NCI-H2196 treated with DMSO at 0.1 percent for 48 hours (cell line): ENCODE measurements around the gene ATG5.
"Not testable (repeated sequence)": the region's sequence is repeated elsewhere in the genome, so short reads cannot be mapped to it uniquely, and the experiment has no call there.

Source experiments
- DNase-seq: peaks from one replicate; lab custom pipeline; 2025; ENCODE audit not compliant: unreplicated experiment; lab: John Stamatoyannopoulos, UW

The ATG5 gene

DNA sequence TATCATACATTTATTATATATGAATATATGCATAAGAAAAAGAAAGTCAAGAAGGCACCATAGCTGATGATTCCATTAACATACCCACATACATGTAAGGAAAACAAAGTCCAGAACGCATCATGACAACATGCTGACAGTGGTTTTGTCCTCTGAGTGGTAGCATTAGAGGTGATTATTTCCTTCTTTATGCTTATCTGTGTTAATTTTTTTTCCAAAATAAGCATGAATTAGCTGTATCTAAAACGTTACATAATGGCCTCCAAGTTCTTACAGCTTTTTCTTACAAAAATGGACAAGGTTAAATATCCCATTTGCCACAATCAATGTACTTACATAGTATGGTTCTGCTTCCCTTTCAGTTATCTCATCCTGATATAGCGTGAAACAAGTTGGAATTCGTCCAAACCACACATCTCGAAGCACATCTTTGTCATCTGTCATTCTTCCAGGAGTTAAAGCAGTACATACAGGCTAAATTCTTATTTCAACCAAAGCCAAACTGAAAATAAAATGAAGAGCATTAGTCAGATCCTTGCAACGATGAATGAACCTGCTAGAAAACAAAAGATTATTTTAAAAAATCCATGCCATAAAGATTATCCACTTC lies 9.7 kb downstream of the ATG5 start:
- DNase-seq, result no peak

DNA sequence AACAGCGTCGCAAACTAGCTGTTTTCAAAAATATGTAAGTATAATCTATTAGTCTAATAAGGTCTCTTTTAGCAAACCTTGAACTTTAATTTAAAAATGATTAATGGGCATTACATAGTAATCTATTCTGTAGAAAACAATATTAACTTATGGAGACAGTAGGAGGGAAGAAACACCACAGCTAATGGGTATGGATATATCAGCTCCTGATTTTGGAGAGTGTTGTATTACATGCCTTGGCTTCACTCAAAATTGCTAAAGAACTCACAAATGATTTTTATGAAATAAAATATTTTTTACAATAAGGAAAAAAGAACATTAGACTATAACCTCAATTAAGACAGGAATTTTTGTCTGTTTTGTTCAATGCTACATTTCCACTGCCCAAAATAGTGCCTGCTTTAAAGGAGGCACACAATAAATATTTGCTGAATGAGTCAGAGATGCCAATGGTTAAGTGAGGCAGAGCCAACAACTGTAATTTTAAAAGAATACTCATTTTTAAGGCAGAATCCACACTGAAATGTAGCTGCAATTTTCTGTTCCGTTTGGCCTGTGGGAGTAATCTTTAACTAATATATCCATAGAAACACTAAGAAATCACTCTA lies 15.7 kb downstream of the ATG5 start:
- no peak for DNase-seq

DNA sequence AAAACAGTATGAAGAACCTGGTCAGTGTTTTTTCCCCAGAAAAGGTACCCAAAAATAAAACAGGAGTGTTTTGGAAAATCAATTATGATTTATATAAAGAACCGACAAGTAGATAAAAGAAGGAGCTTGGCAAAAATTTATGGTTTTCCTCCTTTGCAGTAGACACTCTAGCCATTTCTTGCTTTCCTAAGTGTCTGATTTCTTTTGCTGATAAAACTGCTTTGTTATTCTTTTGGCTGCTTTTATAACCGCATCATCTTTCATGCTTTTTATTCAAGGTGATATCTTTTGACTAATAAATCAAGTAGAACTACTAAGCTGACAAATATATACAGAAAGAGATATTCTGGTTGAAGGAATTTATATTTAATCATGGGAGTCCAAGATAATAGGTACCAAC lies 16.6 kb downstream of the ATG5 start:
- no peak for DNase-seq

DNA sequence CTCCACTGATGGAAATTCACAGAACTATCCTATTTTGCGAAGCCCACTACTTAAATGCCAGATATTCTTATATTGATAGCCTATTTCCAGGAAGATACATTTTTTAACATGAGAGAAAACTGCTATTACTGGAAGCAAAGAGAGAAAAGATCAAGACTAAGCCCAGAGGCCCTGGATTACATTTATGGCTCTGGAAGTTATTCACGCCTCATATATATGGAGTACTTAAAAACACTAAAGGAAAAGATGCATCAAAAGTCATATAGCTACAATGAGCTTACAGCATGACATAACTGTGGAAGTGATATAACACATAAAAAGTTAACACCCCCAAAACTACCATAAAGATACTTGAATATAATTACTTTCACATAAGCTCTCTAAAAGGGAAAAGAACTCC lies 19.8 kb downstream of the ATG5 start:
- DNase-seq, result no peak

DNA sequence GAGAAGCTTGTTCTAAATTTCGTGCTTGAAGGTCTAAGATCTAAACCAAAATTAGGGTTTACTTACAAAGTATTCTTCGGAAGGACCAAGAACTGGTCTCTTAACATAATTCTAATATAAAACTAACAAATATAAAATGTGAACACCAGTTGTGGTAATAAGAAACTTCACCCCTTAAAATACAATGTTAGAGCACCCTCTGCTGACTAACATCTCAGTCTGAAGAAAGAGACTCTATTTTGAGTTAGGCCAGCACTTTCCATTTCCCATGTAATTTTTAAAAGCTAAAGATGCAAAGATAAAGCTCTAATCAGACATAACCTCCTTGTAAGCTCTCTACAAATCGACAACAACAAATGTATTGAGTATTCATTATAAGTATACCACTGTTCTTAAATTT lies 24.6 kb downstream of the ATG5 start:
- DNase-seq, result no peak

DNA sequence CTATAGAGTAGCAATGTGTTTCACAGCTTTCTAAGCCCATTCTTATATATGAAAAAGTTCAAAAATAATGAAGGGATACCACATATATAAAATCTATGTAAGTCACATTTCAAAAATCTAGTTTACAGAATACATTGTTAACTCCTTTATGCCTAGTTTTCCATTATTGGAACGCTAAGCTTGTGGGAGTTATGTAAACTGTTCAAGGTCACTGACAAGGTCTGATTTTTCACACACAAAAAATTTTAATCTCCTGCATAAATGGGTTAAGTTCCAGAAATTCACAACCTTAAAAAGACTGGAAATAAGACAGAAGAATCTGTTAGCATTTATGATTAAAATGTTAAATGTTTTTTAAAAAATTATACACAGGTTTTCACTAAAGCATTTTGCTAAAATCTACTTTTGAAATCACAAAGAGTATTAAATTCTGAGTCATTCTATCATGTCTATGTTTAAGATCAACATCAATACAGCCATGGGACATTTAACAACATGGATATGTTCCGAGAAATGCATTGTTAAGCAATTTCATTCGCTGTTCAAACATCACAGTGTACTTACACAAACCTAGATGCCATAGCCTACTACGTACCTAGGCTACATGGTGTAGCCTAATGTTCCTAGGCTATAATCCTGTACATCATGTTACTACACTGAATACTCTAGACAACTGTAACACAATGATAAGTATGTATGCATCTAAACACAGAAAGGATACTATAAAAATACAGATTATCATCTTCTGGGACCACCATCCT lies 25.4 kb downstream of the ATG5 start:
- no peak for DNase-seq

DNA sequence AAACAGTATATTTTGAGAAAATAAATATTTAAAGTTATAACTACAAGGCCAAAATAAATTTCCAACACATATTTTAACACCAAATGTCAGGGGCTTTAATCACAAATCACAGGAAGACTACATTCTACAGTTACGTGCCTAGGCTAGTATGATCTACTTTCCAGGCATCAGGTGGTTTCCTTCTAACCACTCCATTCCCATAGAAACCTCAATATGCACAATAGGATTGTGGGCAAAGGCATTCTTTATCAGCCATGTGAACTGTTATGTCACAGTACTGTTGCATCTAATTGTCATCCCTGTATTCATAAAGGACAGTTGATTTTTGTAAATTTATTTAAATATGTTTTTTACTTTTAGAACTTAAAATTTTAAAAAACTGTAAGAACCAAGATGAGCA lies 32.4 kb downstream of the ATG5 start:
- DNase-seq, result no peak

DNA sequence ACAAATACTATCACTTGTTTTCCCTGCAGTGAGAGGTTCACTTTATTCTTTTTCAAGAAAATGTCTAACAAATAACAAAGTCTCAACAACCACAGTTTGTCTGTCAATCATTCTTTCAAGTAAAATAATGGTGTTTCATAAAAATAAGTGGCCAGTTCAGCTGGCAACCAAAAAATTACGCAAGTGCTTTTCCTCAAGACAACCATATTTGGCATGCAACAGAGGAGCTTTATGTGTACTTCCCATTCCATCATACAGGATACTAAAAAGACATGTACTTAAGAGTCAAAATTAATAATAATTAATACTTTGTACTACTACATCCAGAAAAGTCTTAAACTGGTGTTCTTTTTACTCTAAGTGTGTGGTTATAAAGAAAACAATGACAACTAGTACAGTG lies 34.6 kb downstream of the ATG5 start:
- DNase-seq, result no peak

DNA sequence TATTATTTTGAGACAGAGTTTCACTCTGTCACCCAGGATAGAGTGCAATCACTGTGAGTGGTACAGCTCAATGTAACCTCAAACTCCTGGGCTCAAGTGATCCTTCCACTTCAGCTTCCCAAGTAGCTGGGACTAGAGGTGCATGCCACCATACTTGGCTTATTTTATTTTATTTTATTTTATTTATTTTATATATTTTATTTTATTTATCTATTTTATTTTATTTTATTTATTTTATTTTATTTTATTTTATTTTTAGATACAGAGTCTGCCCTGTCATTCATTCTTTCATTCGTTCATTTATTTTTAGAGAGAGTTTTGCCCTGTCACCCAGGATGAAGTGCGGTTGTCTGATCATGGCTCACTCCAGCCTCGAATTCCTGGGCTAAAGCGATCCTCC lies 35.5 kb downstream of the ATG5 start:
- DNase-seq, result no peak

DNA sequence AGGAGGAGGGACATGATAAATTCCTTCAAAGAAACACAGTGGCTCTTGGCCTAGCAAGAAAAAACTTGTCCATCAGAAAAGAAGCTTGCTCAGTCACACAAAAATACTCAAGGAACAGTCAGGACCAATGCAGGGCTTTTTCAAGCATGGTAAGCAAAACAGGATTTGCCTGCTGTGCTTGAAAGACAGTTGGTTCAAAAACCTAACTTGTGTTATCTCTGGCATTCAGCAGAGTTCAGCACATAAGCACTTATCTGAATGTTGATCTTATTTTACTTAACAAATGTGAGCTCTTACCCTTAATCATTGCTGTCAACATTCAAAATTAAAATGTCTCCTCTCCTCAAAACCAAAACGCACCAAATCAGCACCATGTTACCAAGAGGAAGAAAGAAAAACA lies 38.3 kb downstream of the ATG5 start:
- no peak for DNase-seq

DNA sequence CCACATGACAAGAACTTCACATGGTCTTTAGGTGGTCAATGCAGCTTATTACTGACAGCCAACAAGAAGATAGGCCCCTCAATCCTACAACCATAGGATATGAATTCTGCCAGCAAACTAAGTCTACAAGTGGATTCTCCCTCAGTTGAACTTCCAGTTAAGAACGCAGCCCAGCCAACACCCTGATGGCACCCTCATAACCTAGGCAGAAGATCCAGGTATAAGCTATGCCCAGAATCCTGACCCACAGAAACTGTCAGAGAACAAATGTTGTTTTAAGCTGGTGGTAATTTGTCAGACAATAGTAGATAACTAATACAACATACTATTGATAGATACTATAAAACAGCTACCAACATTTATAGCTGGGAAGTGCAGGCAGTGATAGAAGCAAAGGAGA lies 38.8 kb downstream of the ATG5 start:
- DNase-seq, result no peak

DNA sequence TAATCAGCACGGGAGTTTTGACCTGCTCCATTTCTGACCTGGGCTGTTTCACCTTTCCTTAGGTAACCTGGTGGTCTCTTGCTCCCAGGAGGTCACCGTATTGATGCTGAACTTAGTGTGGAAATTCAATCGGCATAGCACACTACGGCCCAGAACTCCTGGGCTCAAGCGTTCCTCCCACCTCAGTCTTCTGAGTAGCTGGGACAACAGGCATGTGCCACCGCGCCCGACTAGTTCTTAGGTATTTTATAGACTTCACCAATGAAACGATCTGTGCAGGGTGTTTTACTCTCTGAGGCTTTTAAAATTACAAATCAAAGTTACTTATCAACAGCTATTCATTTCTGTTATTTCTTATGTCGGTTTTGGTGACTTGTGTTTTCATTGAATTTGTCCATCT lies 42.1 kb downstream of the ATG5 start:
- DNase-seq, result no peak

DNA sequence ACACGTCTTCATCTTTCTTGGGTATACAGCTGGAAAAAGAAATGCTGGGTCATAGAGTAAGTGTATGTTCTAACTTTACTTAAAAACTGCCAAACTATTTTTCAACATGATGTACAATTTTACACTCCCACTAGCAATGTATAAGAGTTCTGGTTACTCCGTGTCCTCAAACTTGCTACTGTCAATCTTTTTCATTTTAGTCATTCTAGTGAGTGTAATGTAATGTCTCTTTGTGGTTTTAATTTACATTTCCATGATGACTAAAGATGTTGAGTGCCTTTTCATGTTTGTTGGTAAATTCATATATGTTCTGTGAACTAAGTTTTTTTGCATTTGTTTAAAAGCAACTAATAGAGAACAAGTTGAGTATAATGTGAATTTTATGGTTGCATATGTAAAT lies 43.9 kb downstream of the ATG5 start:
- DNase-seq, result no peak

DNA sequence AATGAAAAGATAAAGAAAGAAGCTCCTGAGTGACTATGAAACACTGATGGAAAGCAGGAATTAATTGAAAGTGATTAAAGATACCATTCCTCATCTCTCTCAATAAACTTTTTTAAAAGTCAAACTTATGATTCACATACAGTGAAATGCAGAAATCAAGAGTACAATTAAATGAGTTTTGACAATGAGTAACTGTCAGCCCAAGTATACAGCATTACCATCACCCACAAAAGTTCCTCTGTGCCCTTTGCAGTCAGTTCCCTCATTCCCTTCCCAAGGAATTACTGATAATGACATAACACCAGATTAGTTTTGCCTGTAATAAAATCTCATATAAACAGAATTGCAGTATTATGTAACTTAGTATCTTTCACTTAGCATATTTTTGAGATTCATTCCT lies 44.5 kb downstream of the ATG5 start:
- no peak for DNase-seq

DNA sequence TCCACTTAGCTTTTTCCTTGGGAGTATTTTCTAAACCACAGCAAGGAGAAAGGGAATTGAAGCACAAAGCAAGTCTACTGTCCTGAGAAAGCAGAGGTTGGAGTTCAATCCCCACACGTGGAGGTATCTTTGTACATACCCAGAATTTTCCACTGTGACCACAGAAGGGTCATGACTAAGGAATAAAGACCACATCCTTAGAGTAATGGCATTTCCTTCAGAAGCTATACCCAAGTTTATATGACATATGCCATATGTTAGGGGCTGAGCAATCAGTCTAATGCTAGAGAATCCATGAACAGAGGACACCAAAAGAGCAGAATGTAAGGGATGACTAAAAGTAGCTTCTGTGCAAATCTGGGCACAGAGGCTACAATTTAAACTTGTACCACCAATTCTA lies 46.4 kb downstream of the ATG5 start:
- no peak for DNase-seq

DNA sequence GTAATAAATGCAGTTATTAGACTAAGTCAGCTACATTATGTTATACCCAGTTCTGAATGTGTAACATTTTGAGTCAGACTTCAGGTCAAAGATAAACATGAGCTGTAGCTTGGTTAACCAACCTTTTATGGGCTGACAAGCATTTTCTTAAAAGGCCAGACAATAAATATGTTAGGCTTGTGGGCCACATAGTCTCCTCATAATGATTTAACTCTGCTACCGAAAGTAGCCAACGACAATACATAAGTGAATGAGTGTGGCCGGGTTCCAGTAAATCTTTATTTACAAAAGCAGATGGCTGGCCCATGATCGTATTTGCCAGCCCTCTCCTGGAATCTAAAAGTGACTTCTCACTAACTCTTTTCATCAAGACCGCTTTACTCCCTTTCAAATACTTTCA lies 49.9 kb downstream of the ATG5 start:
- no peak for DNase-seq

DNA sequence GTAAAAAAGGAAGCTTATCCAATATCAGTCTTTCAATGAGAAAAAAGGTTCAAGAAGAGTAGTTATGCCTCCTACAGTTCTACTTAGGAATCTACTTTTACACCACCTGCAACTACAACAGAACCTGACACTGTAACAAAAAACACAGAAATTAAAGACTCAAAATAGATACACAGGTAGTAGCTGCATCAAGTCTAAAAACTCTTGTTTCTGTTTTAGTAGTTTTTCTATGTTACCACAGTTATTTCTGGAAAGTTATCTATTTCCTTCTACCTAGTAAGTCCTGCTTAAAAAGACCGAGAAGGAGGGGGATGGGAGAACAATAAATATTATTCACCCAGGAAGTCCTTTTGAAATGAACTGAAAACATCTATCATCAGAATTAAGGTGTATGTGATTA lies 52.5 kb downstream of the ATG5 start:
- no peak for DNase-seq

DNA sequence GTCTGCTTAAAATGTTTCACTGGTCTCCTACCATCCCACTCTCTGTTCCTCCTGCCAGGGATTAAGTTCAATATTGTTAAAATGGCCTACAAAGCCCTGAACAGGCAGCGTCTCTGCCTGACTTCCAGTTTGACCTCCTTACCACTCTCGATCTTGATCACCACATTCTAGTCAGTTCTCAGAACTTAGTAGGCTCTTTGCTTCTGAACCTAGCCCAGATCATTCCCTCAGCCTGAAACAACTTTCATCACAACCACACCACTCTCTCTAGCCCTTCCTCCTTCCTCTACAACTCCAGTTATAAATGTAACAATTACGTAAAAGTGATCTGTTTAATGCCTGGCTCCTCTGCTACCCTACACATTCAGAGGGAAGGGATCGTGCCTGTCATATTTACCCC lies 53.3 kb downstream of the ATG5 start:
- no peak for DNase-seq

DNA sequence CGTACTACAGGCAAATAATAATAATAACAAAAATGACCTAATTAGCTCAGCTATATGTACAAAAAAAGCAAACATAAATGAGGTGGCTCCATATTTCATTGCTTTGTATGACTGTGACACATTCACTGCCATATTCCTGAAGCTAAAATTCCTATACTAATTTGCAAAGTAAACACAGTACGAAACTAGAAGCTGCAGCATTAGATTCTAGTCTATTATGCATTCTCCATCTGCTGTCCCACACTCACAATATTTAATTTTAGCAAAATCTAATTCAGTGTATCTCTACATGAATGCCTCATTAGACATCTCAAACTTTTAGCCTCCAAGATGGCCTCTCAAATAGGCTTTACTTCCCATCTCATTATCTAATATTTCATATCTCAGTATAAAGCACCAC lies 55.1 kb downstream of the ATG5 start:
- no peak for DNase-seq

DNA sequence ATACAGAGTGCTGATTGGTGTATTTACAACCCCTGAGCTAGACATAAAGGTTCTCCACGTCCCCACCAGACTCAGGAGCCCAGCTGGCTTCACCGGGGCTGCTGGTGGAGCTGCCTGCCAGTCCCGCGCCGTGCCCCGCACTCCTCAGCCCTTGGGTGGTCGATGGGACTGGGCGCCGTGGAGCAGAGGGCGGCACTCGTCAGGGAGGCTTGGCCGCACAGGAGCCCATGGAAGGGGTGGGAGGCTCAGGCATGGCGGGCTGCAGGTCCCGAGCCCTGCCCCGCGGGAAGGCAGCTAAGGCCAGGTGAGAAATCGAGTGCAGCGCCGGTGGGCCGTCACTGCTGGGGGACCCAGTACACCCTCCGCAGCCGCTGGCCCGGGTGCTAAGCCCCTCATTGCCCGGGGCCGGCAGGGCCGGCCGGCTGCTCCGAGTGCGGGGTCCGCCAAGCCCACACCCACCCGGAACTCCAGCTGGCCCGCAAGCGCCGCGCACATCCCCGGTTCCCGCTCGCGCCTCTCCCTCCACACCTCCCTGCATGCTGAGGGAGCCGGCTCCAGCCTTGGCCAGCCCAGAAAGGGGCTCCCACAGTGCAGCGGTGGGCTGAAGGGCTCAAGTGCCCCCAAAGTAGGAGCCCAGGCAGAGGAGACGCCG lies 56.2 kb downstream of the ATG5 start:
- DNase-seq, result not testable (repeated sequence)

DNA sequence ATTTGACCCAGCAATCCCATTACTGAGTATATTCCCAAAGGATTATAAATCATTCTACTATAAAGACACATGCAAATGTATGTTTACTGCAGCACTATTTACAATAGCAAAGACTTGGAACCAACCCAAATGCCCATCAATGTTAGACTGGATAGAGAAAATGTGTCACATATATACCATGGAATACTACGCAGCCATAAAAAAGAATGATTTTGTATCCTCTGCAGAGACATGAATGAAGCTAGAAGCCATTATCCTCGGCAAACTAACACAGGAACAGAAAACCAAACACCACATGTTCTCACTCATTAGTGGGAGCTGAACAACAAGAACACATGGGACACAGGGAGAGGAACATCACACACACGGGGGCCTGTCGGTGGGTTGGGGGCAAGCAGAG lies 57.1 kb downstream of the ATG5 start:
- DNase-seq, result not testable (repeated sequence)

DNA sequence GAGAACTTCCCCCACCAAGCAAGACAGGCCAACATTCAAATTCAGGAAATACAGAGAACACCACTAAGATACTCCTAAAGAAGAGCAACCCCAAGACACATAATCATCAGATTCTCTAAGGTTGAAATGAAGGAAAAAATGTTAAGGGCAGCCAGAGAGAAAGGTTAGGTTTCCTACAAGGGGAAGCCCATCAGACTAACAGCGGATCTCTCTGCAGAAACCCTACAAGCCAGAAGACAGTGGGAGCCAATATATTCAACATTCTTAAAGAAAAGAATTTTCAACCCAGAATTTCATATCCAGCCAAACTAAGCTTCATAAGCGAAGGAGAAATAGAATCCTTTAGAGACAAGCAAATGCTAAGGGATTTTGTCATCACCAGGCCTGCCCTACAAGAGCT lies 61.1 kb downstream of the ATG5 start:
- not testable (repeated sequence) for DNase-seq
